LNCAP (cell line): ENCODE measurements around the gene PMF1.

ENCODE experiments used
- TF ChIP-seq, protein P1 (sequence below): fragments of 450-650 bp; IDR thresholded peaks from 2 replicates; pipeline ENCODE4 v1.5.1; 2017; ENCODE audit warnings: mild to moderate bottlenecking

PMF1 gene

DNA sequence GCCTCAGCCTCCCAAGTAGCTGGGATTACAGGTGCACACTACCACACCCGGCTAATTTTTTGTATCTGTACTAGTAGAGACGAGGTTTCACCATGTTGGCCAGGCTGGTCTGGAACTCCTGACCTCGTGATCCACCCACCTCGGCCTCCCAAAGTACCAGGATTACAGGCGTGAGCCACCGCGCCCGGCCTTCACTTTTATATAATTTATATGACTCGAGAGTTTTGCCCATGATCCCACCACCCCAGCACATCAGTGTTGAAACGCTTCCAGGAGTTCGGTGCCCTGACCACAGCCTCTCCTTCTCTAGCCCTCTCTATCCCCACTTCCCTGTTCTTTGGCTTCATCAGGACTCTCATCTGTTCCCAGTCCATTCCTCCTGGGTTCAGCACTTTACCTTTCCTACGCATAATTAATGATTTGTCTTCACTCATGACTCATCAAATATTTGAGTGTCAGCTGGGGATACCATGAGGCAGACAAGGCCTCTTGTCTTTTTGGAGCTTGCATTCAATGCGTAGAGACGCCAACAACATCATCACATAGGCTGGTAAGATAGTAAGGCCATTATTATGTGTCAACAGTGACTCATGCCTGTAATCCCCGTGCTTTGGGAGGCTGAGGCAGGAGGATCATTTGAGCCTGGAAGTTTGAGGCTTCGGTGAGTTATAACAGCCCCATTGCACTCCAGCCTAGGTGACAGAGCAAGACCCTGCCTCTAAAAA is 1.4 kb downstream of the PMF1 start:
- TF ChIP-seq, protein P1, sequence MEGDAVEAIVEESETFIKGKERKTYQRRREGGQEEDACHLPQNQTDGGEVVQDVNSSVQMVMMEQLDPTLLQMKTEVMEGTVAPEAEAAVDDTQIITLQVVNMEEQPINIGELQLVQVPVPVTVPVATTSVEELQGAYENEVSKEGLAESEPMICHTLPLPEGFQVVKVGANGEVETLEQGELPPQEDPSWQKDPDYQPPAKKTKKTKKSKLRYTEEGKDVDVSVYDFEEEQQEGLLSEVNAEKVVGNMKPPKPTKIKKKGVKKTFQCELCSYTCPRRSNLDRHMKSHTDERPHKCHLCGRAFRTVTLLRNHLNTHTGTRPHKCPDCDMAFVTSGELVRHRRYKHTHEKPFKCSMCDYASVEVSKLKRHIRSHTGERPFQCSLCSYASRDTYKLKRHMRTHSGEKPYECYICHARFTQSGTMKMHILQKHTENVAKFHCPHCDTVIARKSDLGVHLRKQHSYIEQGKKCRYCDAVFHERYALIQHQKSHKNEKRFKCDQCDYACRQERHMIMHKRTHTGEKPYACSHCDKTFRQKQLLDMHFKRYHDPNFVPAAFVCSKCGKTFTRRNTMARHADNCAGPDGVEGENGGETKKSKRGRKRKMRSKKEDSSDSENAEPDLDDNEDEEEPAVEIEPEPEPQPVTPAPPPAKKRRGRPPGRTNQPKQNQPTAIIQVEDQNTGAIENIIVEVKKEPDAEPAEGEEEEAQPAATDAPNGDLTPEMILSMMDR, result no peak

DNA sequence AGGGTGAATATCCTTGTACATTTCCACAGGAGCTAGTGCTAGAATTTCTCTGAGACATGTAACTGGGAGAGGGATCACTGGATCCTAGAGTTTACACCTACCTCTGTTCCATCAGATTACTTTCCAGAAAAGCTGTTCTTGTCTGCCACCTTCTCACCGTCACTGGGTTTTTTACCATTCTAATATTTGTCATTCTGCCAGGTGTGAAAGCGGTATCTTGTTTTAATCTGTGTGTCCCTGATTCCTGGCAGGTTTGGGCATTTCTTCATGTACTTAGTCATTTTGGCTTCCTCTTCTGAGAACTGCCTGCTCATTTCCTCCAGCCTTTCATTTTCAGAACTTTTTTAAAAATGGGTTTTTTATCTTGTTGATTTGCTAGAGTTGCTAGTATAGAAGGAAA is 5.1 kb downstream of the PMF1 start:
- TF ChIP-seq, protein P1, result no peak

DNA sequence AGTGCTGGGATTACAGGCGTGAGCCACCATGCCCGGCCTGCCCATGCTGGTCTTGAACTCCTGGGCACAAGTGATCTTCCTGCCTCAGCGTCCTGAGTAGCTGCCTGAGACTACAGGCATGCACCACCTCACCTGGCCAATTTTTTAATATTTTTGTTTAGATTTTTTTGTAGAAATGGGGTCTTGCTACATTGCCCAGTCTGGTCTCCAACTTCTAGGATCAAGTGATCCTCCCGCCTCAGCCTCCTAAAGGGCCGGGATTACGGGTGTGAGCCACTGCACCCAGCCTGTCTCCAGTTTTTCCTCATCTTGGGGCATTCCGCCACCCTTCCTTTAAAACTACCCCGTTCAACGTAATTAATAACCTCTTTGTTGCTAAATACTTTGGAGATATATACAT is 7.4 kb downstream of the PMF1 start:
- TF ChIP-seq, protein P1, result no peak

DNA sequence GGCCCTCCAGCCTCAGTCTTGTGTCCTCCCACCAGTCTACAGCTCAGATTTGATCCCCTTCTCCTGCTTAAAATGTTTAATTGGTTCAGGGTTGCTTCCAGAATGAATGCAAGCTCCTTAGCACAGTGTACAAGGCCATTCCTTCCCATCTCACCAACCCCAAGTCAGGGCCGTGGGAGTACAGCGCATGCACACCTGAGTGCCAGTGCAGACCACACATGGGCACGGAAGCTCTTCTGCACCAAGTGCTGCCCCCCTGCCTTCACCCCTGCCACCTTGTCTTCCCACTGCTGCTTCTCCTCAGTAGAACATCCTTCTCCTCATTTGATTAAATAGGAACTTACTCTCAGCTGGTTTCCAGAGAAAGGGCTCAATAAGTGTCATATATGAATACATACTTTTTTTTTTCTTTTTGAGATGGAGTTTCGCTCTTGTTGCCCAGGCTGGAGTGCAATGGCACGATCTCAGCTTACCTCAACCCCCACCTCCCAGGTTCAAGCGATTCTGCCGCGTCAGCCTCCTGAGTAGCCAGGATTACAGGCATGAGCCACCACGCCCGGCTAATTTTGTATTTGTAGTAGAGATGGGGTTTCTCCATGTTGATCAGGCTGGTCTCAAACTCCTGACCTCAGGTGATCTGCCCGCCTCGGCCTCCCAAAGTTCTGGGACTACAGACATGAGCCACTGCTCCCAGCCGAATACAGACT is 9.3 kb downstream of the PMF1 start:
- TF ChIP-seq, protein P1, result no peak

GRCh38 chr1:156225677-156226014 is 12.8 kb downstream of the PMF1 start:
- TF ChIP-seq, protein P1, result no peak

- TF ChIP-seq, protein P1, result no peak
Measured at GRCh38 chr1:156226116-156226538, 13.3 kb downstream of the PMF1 start.

DNA sequence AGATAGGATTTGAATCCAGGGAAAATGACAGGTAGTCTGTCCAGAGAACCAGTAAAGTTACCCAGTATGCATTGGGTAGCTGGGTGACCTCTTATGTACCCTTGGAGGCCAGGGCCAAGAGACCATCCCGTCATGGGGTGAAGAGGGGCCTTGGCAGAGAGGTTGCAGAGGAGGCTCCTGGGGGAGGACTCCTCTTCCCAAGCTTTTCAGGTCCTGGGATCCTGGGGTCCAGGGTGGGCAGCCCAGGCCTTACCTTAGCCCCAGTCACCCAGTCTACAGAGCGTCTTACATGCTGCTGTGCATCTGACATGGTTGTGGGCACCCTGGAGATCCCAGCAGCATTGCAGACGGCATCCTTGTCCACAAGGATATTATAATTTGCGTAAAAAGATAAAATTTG is 14.0 kb downstream of the PMF1 start:
- TF ChIP-seq, protein P1, result no peak
